HG03521 (cell line): ENCODE data around the gene RHEX.
A peak's percentile ranks its signal among the peaks of the same experiment; 100 is the strongest.
"Not testable (repeated sequence)": the region's sequence is repeated elsewhere in the genome, so short reads cannot be mapped to it uniquely, and the experiment has no call there.

Experiments
- ATAC-seq: cut with Tn5 transposase; IDR thresholded peaks from one replicate; pipeline ENCODE4 v1.9.1; 2021; ENCODE audit warnings: mild to moderate bottlenecking, moderate library complexity; ENCODE audit not compliant: unreplicated experiment

The RHEX gene

GRCh38 chr1:206058289-206058926 lies 5.4 kb downstream of the RHEX start:
- ATAC-seq, result not testable (repeated sequence)

- no peak for ATAC-seq
These were observed 5.9 kb downstream of the RHEX start for GRCh38 chr1:206058927-206059292.

DNA sequence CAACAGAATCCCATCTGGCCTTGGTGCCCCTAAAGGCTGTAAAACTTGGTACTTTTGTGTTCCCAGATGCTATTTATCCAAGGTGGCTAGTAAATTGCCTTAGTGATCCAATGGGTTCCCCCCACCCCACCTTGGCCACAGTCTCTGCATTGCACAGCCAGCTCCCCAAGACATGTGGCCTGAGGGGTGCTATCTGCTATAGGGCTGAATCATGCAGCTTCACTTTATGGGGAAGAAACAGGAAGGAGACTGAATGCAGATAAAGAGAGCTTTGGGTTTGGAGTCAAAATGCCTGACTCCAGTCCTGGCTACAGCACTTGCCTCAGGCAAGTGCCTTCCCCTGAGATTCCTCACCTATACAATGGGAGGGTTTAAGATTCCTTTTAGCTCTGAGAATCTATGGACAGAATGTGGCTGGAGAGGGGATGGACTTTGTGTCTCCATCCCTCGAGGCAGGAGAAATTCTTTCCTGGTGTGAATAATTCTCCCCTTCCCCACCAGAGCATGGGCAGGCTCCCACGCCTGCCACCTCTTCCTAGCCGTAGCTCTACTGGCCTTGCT lies 6.5 kb downstream of the RHEX start:
- ATAC-seq, result no peak

GRCh38 chr1:206060844-206061243 lies 7.9 kb downstream of the RHEX start:
- no peak for ATAC-seq

- ATAC-seq, result no peak
These were observed 9.5 kb downstream of the RHEX start for GRCh38 chr1:206062464-206062863.

DNA sequence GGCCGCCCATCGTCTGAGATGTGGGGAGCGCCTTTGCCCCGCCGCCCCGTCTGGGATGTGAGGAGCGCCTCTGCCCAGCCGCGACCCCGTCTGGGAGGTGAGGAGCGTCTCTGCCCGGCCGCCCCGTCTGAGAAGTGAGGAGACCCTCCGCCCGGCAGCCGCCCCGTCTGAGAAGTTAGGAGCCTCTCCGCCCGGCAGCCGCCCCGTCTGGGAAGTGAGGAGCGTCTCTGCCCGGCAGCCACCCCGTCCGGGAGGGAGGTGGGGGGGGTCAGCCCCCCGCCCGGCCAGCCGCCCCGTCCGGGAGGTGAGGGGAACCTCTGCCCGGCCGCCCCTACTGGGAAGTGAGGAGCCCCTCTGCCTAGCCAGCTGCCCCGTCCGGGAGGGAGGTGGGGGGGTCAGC lies 11.0 kb downstream of the RHEX start:
- not testable (repeated sequence) for ATAC-seq

- not testable (repeated sequence) for ATAC-seq
These were observed 11.5 kb downstream of the RHEX start for GRCh38 chr1:206064501-206064900.

DNA sequence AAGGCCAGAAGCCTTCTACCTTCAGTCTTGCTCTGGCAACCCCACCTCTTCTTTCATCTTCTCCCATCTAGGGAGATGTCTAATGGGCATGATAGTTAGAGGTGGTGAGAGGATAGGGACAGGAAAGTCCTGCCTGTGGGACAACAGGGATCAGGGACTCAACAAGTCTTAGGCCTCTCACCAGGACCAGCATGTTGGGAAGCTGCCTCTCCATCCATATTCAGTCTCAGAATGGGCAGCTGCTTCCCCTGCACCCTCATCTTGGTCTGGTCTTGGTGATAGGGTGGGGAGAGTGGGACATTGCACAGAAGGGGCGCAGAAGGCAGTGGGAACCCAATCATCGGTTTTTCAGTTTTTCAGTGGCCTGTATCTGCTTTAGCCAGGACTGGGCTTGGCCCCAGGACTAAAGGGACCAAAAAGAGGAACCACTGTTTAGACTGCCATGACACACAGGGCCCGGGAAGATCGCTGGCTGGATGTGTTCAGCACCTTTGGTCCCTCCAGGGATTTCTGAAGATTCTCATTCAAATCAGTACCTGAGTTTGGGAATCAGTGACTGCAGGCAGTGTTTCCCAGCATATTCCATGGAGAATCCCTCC lies 12.7 kb downstream of the RHEX start:
- ATAC-seq, result no peak

GRCh38 chr1:206066479-206067171 lies 13.7 kb downstream of the RHEX start:
- peak; percentile 82 for ATAC-seq

DNA sequence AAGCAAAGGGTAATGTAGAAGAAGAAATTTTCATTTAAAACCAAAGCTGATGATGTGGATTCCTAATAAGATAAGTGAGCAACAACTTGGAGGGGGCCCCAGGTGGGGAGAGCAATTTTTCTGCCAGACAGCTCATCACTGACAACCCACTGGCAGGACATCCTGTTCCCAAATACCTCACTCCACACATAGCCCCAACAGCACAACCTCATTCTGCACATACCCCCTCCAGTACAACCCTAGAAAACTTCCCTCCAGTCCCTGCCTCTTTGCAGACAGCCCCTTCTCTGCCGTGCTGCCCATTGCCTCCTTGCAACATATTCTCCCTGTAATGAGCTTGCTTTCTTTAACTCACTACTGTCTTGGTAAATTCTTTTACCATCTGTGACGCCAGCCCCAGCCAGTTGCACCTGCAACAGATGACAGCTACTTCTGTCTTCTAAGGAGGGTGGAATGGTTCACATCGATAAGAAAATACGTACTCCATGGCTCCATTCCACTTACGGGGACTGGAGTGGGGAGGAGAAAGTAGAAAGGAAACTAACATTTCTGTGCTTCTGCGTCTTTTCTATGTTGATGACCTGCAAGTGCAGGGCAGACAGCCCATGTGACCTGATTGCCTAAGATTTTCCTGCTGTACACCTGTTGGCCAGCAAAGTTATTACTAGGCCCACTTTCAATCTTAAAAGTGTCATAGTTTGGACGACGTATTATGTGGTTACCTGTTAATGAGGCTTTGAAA lies 14.7 kb downstream of the RHEX start:
- no peak for ATAC-seq

DNA sequence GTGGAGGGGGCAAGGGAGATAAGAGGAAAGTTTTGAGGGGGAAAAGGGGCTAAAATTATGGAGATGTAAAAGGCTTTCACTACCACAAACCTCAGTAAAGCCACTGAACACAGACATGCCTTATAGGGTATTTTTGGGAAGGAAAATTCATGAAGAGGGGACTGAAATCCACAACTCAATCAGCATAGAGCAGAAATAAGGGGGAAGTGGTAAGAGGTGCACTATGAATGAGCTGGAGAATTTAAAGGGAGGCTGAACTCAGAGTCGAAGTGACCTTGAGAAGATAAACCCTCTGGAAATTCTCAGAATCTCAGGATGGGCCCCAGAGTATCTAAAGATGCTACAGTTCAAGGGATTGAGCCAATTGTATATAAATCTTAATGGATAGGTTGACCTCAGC lies 15.3 kb downstream of the RHEX start:
- ATAC-seq, result no peak

DNA sequence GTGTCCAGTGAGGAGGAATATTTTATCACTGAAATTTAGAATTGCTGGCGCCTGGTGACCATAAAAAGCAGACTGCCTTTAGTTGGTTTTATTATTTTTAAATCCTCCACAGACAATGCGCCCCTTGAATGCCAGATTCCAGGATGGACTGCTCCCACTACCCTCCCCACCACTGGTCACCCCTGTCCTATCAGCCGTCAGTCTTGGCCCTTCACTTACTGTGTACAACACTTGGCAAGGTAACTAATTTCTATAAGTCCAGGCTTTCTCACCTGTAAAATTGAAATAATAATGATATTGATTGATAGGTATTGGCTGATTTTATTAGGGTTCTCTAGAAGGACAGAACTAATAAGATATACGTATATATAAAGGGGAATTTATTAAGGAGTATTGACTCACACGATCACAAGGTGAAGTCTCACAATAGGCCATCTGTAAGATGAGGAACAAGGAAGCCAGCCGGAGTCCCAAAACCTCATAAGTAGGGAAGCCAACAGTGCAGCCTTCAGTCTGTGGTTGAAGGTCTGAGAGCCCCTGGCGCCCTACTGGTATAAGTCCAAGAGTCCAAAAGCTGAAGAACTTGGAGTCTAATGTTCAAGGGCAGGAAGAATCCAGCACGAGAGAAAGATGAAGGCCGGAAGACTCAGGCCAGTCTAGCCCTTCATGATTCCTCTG lies 17.8 kb downstream of the RHEX start:
- ATAC-seq, result no peak

- no peak for ATAC-seq
These were observed 21.9 kb downstream of the RHEX start for GRCh38 chr1:206074839-206075238.

GRCh38 chr1:206075786-206076755 lies 23.1 kb downstream of the RHEX start:
- no peak for ATAC-seq

DNA sequence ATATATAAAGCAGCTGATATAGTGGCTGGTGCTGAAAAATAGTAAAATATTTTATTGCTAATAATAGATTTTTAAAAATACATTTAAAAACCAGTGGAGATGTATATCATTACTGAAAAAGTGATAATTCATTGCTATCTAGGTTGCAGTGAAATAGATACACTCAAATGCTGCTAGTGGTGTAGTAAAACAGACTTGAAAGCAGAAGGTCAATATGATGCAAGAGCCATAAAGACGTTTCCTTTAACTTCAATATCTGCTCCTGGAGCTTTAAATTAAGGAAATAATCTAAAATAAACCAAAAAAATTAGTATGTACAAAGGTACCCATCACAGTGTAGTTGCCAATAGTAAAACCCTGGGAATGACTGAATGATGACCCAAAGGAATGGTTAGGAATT lies 26.2 kb downstream of the RHEX start:
- ATAC-seq, result no peak

DNA sequence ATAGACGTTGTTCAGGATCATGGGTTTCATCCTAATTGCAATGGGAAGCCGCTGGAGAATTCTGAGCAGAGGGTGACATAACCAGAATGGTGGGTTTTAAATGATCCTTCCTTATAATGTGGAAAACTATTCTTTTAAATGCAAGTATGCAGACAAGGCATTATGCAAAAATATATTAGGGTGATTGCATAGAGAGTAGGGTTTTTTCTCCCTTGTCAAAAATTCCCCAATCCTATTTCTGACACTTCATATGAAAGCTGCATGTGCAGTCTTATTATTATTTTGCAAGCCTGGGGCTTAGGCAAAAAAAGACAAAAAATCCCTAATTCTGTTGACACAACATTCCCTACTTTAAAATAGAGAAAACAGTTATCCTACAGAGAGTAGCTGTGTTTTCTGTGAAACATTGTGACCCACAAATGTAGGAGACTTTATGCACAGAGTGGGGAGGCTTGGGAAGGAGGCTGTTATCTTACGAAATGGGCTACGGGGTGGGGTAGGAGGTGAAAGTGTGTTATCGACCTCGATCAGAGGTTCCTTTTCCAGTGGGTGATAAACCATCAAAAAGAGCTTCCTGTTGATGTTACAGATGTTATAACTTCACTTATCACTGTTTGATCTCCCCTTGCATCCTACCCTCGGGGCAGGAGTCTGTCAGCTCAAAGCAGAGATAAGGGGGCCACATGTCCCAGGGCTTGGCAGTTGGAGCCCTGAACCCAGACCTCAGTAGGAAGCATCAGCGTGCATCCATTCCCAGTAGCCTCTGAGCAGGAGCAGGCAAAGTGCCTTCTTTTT lies 27.2 kb downstream of the RHEX start:
- no peak for ATAC-seq

DNA sequence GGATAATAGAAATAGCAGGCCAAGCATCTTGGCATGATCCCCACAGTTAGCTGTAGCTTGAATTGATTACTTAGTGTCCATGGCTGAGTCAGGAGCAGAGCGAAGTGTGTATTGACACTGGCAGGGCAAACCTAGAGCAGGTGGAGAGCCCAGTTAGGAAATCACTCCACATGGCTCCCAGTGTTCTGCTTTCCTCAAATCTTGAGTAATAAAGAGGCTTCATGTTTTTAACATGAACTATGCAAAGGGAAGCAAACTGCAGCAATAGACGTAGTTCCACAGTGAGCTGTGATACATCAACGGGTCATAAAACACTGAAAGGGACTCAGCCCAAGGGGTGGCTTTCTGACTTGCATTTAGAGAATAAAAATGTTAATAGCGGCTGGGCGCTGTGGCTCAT lies 28.9 kb downstream of the RHEX start:
- ATAC-seq, result no peak

DNA sequence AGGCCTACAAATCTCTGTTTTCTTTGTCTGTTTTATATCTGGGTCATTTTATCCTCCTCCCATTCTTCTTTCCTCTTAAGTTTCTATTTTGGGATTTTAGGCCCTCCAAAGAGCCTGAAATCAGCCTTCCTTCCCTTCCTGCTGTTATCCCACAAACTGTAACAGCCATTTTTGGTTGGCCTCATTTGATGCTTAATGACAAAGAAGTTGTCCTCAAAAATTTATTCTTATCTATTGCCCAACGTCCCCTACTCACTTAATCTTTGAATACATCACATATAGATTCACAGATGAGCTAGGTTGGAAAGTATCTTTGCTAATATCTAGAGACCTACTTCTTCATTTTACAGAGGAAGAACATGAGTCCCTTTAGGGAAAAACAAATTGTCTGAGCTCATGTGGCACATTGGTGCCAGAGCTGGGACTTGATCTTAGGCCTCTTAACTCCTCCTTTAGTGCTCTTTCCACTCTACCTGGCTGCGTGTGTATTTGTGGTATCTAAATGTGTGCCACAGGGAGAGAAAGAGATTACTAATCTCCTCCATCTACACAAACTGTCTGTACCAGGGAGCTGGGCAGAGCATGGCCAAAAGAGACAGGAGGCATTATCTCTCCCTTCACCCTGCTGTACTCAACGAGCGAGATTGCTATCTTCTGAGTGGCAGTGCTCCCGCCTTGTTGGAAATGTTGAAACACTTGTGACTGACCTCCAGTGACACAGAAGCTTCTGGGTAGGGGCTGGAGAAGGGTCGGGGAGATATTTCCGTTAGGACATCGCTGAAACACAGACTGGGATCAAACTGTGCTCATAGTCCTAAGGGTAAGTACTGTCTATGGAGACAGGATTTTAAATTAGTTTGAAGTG lies 30.1 kb downstream of the RHEX start:
- ATAC-seq, result no peak
